SHP77 treated with DMSO at 0.1 percent for 48 hours (cell line): ENCODE results near the gene ABHD16B.
"Not testable (repeated sequence)": the region's sequence is repeated elsewhere in the genome, so short reads cannot be mapped to it uniquely, and the experiment has no call there.

ENCODE experiments used
- DNase-seq: peaks from one replicate; lab custom pipeline; 2025; lab: John Stamatoyannopoulos, UW

The ABHD16B gene

DNA sequence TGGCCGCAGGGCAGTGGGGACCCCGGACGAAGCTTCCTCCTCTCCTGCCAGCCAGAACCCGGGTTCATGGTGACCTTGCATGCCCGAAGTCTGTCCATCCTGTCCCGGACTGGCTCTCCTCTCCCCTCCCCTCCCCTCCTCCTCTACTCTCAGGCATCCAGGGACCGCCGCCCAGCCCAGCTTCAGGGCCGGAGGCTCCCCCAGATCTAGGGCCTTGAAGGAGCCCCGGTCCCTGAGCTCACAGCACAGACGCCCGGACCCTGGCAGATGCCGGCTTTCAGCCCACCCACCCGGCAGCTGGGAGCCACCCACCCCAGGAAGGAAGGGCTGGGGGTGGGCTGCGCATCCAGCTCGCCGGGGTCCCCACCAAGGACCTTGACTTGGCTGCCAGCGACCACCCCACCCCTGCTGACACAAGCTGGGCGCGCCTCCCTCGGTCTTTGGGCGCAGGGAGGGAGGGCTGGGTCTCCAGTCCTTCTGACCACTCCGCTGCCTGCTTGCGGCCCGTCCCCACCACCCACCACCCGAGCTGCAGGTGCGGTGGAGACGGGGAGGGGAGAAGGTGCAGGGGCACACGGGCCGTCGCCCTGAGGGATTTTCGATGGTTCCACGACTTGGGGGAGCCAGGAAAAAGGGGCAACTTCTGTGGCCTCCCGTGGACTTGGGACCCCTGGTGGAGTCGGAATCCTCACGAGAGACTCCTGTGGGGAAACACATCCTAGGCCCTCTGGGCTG is 5.8 kb upstream of the ABHD16B start:
- DNase-seq, result no peak

GRCh38 chr20:63856098-63856511 is 5.2 kb upstream of the ABHD16B start:
- no peak for DNase-seq

GRCh38 chr20:63857764-63858392 is 3.4 kb upstream of the ABHD16B start:
- no peak for DNase-seq

- peak; percentile 32 for DNase-seq
Measured at GRCh38 chr20:63858393-63859165, 2.7 kb upstream of the ABHD16B start.

GRCh38 chr20:63859166-63859699 is 2.1 kb upstream of the ABHD16B start:
- no peak for DNase-seq

- DNase-seq, result no peak
Measured at GRCh38 chr20:63860325-63861051, 810 bp upstream of the ABHD16B start.

DNA sequence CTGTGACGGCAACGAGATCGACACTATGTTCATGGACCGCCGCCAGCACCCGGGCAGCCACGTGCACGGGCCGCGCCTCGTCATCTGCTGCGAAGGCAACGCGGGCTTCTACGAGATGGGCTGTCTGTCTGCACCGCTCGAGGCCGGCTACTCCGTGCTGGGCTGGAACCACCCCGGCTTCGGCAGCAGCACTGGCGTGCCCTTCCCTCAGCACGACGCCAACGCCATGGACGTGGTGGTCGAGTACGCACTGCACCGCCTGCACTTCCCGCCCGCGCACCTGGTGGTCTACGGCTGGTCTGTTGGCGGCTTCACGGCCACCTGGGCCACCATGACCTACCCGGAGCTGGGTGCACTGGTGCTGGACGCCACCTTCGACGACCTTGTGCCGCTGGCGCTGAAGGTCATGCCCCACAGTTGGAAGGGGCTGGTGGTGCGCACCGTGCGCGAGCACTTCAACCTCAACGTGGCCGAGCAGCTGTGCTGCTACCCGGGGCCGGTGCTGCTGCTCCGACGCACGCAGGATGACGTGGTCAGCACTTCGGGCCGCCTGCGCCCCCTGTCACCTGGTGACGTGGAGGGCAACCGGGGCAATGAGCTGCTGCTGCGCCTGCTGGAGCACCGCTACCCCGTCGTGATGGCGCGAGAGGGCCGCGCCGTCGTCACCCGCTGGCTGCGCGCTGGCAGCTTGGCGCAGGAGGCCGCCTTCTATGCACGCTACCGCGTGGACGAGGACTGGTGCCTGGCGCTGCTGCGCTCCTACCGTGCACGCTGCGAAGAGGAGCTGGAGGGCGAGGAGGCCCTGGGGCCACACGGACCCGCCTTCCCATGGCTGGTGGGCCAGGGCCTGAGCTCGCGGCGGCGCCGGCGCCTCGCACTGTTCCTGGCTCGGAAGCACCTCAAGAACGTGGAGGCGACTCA is 943 bp downstream of the ABHD16B start:
- DNase-seq, result no peak

DNA sequence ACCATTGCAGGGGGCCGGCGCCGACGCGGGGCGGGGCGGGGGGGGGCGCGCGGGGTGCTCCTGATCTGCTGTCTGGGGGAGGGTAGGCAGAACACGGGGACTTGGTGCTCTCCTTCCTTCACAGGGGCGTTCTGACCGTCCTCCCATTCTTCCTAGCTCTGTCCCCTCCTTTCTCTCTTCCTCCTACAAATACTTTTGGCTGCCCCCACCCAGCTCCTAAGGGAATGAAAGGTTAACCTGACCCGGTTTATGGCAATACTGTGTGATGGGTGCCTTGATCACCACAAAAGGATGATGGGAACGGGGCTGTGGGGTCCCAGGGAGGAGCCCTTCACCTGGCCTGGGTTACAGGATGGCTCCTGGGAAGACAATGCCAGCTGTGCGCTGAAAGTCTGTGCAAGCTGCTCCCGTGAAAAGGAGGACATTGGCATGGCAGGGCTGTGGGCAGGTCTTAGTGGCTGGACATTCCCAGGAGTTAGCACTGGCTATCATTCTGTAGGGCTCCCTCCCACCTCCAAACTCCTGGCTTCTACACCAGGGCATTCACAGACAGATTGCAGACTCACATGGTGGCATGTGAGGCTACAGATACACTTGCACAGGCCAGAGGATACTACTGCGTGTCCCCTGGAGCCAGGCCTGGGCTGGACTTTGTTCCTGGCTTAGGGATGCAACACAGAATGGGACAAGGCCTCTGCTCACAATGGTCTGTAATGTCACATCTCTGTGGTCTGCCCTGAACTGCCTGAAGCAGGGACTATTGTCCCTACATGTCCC is 1.9 kb downstream of the ABHD16B start:
- no peak for DNase-seq

- DNase-seq, result peak; percentile 85
Measured at GRCh38 chr20:63863798-63864544, 2.7 kb downstream of the ABHD16B start.

DNA sequence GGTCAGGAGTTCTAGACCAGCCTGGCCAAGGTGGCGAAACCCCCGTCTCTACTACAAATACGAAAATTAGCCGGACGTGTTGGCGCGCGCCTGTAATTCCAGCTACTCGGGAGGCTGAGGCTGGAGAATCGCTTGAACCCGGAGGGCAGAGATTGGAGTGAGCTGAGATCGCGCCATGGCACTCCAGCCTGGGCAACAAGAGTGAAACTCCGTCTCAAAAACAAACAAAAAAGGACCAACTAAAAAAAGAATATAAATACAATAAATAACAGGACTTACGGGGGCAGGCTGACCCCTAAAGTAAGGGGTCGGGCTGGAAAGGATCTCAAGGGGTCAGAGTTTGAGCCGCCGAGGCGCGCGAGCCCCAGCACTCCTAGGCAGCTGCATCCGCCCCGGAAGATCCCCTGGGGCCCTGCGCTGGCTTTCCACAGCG is 3.3 kb downstream of the ABHD16B start:
- no peak for DNase-seq

DNA sequence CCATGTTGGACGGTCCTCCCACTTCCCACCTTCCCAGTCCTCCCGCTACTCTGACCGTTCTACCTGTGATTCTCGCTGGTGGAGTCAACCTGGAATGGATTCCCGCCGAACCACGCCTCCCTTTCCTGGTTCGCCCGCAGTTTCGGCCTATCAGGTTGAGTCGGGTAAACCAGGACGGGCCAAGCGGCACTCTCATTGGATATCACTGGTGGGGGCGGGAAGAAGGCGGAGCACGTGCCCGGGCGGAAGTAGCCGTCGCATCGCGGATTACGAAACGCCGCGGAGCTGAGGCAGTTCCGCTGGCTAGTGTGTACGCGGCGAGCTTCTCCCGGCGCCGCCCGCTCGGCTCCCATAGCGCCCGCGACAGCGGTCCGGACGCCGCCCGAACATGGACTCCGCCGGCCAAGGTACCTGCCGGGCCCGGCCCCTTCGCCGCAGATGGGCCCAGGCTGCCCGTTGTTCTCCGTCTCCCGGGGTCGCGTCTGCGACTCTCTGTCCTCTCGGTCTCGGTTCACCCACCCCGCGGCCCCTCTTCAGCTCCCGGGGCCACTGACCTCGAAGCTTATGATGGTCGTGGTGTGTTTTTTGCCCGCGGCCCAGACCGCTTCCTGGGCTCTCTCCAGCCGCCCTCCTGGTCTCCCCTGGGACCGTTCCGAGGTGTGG is 3.8 kb downstream of the ABHD16B start, which contains the start of gene TPD52L2:
Gene TPD52L2 (plus strand): TSS at position 293 of the 663 bp plus-strand sequence. CDS start 96 bp downstream, at position 389.
- peak; percentile 100 for DNase-seq

- not testable (repeated sequence) for DNase-seq
Measured at GRCh38 chr20:63867042-63867441, 5.7 kb downstream of the ABHD16B start.

GRCh38 chr20:63868264-63868663 is 7.0 kb downstream of the ABHD16B start:
- no peak for DNase-seq

DNA sequence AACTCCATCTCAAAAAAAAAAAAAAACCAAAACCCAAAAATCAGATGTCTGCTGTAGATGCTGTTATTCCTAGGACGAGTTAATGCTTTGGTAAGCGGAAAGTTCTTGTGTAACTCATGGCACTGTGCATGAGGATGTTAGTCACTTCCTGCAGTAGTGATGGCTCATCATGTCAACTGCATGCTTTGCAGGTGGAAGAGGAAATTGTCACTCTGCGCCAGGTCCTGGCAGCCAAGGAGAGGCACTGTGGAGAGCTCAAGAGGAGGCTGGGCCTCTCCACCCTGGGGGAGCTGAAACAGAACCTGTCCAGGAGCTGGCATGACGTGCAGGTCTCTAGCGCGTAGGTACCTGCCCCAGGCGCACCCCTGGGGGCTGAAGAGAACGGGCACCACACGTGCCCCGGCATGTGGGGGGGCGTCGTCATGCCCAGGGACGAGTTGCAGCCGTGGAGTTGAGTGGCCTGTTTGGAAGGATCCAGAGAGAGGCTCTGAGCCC is 12.2 kb downstream of the ABHD16B start:
- DNase-seq, result no peak

- not testable (repeated sequence) for DNase-seq
Measured at GRCh38 chr20:63874241-63874640, 12.9 kb downstream of the ABHD16B start.

GRCh38 chr20:63876489-63877036 is 15.3 kb downstream of the ABHD16B start:
- no peak for DNase-seq

- DNase-seq, result no peak
Measured at GRCh38 chr20:63877755-63878470, 16.6 kb downstream of the ABHD16B start.
